DLD1 (cell line): ENCODE results near the gene HOTAIR.

ENCODE experiments used
- in situ Hi-C: cut with HindIII; loops from 2 replicates; pipeline ENCODE4 v1.10.0; 2017; ENCODE audit warnings: low sequenced_read_pairs

HOTAIR gene

GRCh38 chr12:54001283-54002187 lies 26.8 kb upstream of the HOTAIR start:
- in situ Hi-C loops, result loop anchor here (25.0 kb wide), 1 partner anchor 211 kb away; no protein-coding TSS in a partner anchor

GRCh38 chr12:54000116-54001114 lies 25.7 kb upstream of the HOTAIR start, which contains the start of gene HOXC9:
TSS of gene HOXC9 (plus strand) at chr12:54000161. CDS start at chr12:54000189, 28 bp downstream.
- in situ Hi-C loops, result loop anchor here (25.0 kb wide), 1 partner anchor 212 kb away; no protein-coding TSS in a partner anchor

- in situ Hi-C loops, result loop anchor here (25.0 kb wide), 1 partner anchor 213 kb away; no protein-coding TSS in a partner anchor
Observed at GRCh38 chr12:53999559-54000115, 24.9 kb upstream of the HOTAIR start.

- in situ Hi-C loops, result no loop called here
Observed at GRCh38 chr12:53998900-53999236, 24.1 kb upstream of the HOTAIR start.

GRCh38 chr12:53998110-53998899 lies 23.6 kb upstream of the HOTAIR start:
- in situ Hi-C loops, result no loop called here

- in situ Hi-C loops, result no loop called here
Observed at GRCh38 chr12:53997204-53998109, 22.7 kb upstream of the HOTAIR start.

- in situ Hi-C loops, result no loop called here
Observed at GRCh38 chr12:53996240-53997203, 21.8 kb upstream of the HOTAIR start.

- in situ Hi-C loops, result no loop called here
Observed at GRCh38 chr12:53995378-53996239, 20.9 kb upstream of the HOTAIR start.

GRCh38 chr12:53995002-53995377 lies 20.2 kb upstream of the HOTAIR start:
- in situ Hi-C loops, result no loop called here

- in situ Hi-C loops, result no loop called here
Observed at GRCh38 chr12:53994264-53995001, 19.7 kb upstream of the HOTAIR start.

- in situ Hi-C loops, result no loop called here
Observed at GRCh38 chr12:53994009-53994263, 19.2 kb upstream of the HOTAIR start.

- in situ Hi-C loops, result no loop called here
Observed at GRCh38 chr12:53993162-53994008, 18.6 kb upstream of the HOTAIR start.

GRCh38 chr12:53992377-53992889 lies 17.7 kb upstream of the HOTAIR start:
- in situ Hi-C loops, result no loop called here

GRCh38 chr12:53991077-53991460 lies 16.3 kb upstream of the HOTAIR start:
- in situ Hi-C loops, result no loop called here

- in situ Hi-C loops, result no loop called here
Observed at GRCh38 chr12:53990311-53991076, 15.7 kb upstream of the HOTAIR start.
